ENCODE data around the gene TCF7L2.

The TCF7L2 gene

GRCh38 chr10:113153493-113154102 is 203.6 kb downstream of the TCF7L2 start:
- no peaks in the 10 kb centered on the region for H3K27me3 ChIP-seq (ENCODE audit: insufficient read depth, poor library complexity, severe bottlenecking)
- no peak overlapping the region for H3K4me3 ChIP-seq (replicated peaks; ENCODE audit: insufficient read depth, low read length)
- TF ChIP-seq REST (IDR thresholded peaks at IDR 0.05; ENCODE audit: insufficient replicate concordance, low read depth) = no peak
- TF ChIP-seq POLR2AphosphoS5 (IDR thresholded peaks at IDR 0.05; ENCODE audit: low read depth) = no peak
- TF ChIP-seq GABPA (IDR thresholded peaks at IDR 0.05; ENCODE audit: low read depth) = no peak
- TF ChIP-seq CTCF (IDR thresholded peaks at IDR 0.05; ENCODE audit: insufficient read depth, low read length) = no peak
- TF ChIP-seq SPI1 (IDR thresholded peaks at IDR 0.05; ENCODE audit: borderline replicate concordance, low read depth) = no peak
- peak in 1 of 2 experiments; percentile 27 for DNase-seq (ENCODE audit: low read depth in 1 of 2, low spot score in 1 of 2)
- H3K27ac ChIP-seq (replicated peaks) = no peak overlapping the region

GRCh38 chr10:113157441-113157840 is 207.4 kb downstream of the TCF7L2 start:
- Histone ChIP-seq H3K27ac (replicated peaks) (no peak overlapping the region), H3K27me3 (ENCODE audit: insufficient read depth, poor library complexity, severe bottlenecking) (no peaks in the 10 kb centered on the region), H3K4me3 (replicated peaks; ENCODE audit: insufficient read depth, low read length) (no peak overlapping the region)
- DNase-seq (ENCODE audit: low read depth in 1 of 2, low spot score in 1 of 2) = no peak
- TF ChIP-seq GABPA (IDR thresholded peaks at IDR 0.05; ENCODE audit: low read depth) (no peak), CTCF (IDR thresholded peaks at IDR 0.05; ENCODE audit: insufficient read depth, low read length) (no peak)

- H3K27ac ChIP-seq (replicated peaks) = no peak overlapping the region
- DNase-seq (ENCODE audit: low read depth in 1 of 2, low spot score in 1 of 2) = no peak
- no peaks in the 10 kb centered on the region for H3K27me3 ChIP-seq (ENCODE audit: insufficient read depth, poor library complexity, severe bottlenecking)
These were observed 208.1 kb downstream of the TCF7L2 start for GRCh38 chr10:113158183-113158582.

More at GRCh38 chr10:113158183-113158582, 208.1 kb downstream of the TCF7L2 start:
- TF ChIP-seq GABPA (IDR thresholded peaks at IDR 0.05; ENCODE audit: low read depth) = no peak
- no peak for TF ChIP-seq SPI1 (IDR thresholded peaks at IDR 0.05; ENCODE audit: borderline replicate concordance, low read depth)
- TF ChIP-seq CTCF (IDR thresholded peaks at IDR 0.05; ENCODE audit: insufficient read depth, low read length) = no peak
- TF ChIP-seq POLR2AphosphoS5 (IDR thresholded peaks at IDR 0.05; ENCODE audit: low read depth) = no peak
- no peak for TF ChIP-seq REST (IDR thresholded peaks at IDR 0.05; ENCODE audit: insufficient replicate concordance, low read depth)
- no peak overlapping the region for H3K4me3 ChIP-seq (replicated peaks; ENCODE audit: insufficient read depth, low read length)
